ENCODE data around the gene THSD4. TPM values are rescaled to one million over a fixed set of nuclear protein-coding genes. Genes with fewer than 3 reads are reported as not detected.

THSD4 gene
- total RNA-seq, 2 experiments from 2014 or later: not detected

- peaks cover 25% of the 10 kb centered on the region for H3K27me3 Mint-ChIP-seq
- intact Hi-C loops (cut with DNase I, micrococcal nuclease): no loop called here
- H3K4me1 Mint-ChIP-seq (ENCODE audit: low read depth): peaks cover 6% of the 10 kb centered on the region
- Histone ChIP-seq H3K4me1 (ENCODE audit: insufficient read depth, low read length) (peaks cover 4% of the 10 kb centered on the region), H3K36me3 (ENCODE audit: insufficient read depth, low read length) (no peaks in the 10 kb centered on the region), H3K27ac (ENCODE audit: low read depth in 1 of 2, low read length in 2 of 2) (no peak overlapping the region), H3K27me3 (ENCODE audit: control insufficient read depth in 1 of 2, insufficient read depth in 2 of 2, low read length in 2 of 2) (no peaks in the 10 kb centered on the region), H3K9me3 (ENCODE audit: control insufficient read depth in 1 of 2, insufficient read depth in 1 of 2, low read length in 2 of 2) (peaks cover 0 to 4% of the 10 kb centered on the region in 2 experiments), H3K4me3 (ENCODE audit: low read length) (no peak overlapping the region)
- ATAC-seq (ENCODE audit: poor library complexity): no peak
- CTCF ChIA-PET: interaction anchor here (1.4 kb wide), 1 partner anchor 375 kb away, joined by 6 read pairs; no protein-coding TSS in a partner anchor
- no peak overlapping the region for H3K4me3 Mint-ChIP-seq
- DNase-seq: no peak
- no peaks in the 10 kb centered on the region for H3K9me3 Mint-ChIP-seq
- no peak for TF ChIP-seq CTCF (IDR thresholded peaks at IDR 0.05)
- no peaks in the 10 kb centered on the region for H3K36me3 Mint-ChIP-seq (ENCODE audit: low read depth)
- no peak overlapping the region for H3K27ac Mint-ChIP-seq
- POLR2A ChIA-PET: no interaction called here
Measured at GRCh38 chr15:71781179-71781964, 666.1 kb downstream of the THSD4 start.

- peaks cover 6% of the 10 kb centered on the region for H3K4me1 Mint-ChIP-seq (ENCODE audit: low read depth)
- intact Hi-C loops (cut with DNase I, micrococcal nuclease): no loop called here
- ATAC-seq (ENCODE audit: poor library complexity): no peak
Measured at GRCh38 chr15:71781965-71782265, 666.6 kb downstream of the THSD4 start.

GRCh38 chr15:71782422-71783165 lies 667.3 kb downstream of the THSD4 start:
- no peak for ATAC-seq (ENCODE audit: poor library complexity)
- H3K27me3 ChIP-seq (ENCODE audit: control insufficient read depth in 1 of 2, insufficient read depth in 2 of 2, low read length in 2 of 2): no peaks in the 10 kb centered on the region
- no peaks in the 10 kb centered on the region for H3K9me3 Mint-ChIP-seq
- no peak overlapping the region for H3K4me3 ChIP-seq (ENCODE audit: low read length)
- H3K27me3 Mint-ChIP-seq: peaks cover 29% of the 10 kb centered on the region
- no peak for TF ChIP-seq CTCF (IDR thresholded peaks at IDR 0.05)
- H3K4me3 Mint-ChIP-seq: no peak overlapping the region
- ChIA-PET POLR2A (no interaction called here), CTCF (no interaction called here)
- peaks cover 4% of the 10 kb centered on the region for H3K4me1 ChIP-seq (ENCODE audit: insufficient read depth, low read length)
- intact Hi-C loops (cut with DNase I, micrococcal nuclease): no loop called here
- H3K27ac ChIP-seq (ENCODE audit: low read depth in 1 of 2, low read length in 2 of 2): no peak overlapping the region
- no peak for DNase-seq
- no peaks in the 10 kb centered on the region for H3K36me3 Mint-ChIP-seq (ENCODE audit: low read depth)
- H3K27ac Mint-ChIP-seq: no peak overlapping the region
- H3K4me1 Mint-ChIP-seq (ENCODE audit: low read depth): peaks cover 6% of the 10 kb centered on the region
- no peaks in the 10 kb centered on the region for H3K36me3 ChIP-seq (ENCODE audit: insufficient read depth, low read length)
- peaks cover 0 to 4% of the 10 kb centered on the region in 2 experiments for H3K9me3 ChIP-seq (ENCODE audit: control insufficient read depth in 1 of 2, insufficient read depth in 1 of 2, low read length in 2 of 2)

More at GRCh38 chr15:71781965-71782265, 666.6 kb downstream of the THSD4 start:
- CTCF ChIA-PET: no interaction called here
- no peaks in the 10 kb centered on the region for H3K27me3 ChIP-seq (ENCODE audit: control insufficient read depth in 1 of 2, insufficient read depth in 2 of 2, low read length in 2 of 2)
- POLR2A ChIA-PET: no interaction called here
- DNase-seq: no peak
- H3K4me3 Mint-ChIP-seq: no peak overlapping the region
- H3K4me3 ChIP-seq (ENCODE audit: low read length): no peak overlapping the region
- H3K9me3 ChIP-seq (ENCODE audit: control insufficient read depth in 1 of 2, insufficient read depth in 1 of 2, low read length in 2 of 2): peaks cover 0 to 4% of the 10 kb centered on the region in 2 experiments
- no peaks in the 10 kb centered on the region for H3K9me3 Mint-ChIP-seq
- no peaks in the 10 kb centered on the region for H3K36me3 ChIP-seq (ENCODE audit: insufficient read depth, low read length)
- TF ChIP-seq CTCF (IDR thresholded peaks at IDR 0.05): no peak
- H3K27ac ChIP-seq (ENCODE audit: low read depth in 1 of 2, low read length in 2 of 2): no peak overlapping the region
- peaks cover 4% of the 10 kb centered on the region for H3K4me1 ChIP-seq (ENCODE audit: insufficient read depth, low read length)
- no peak overlapping the region for H3K27ac Mint-ChIP-seq
- no peaks in the 10 kb centered on the region for H3K36me3 Mint-ChIP-seq (ENCODE audit: low read depth)
- peaks cover 28% of the 10 kb centered on the region for H3K27me3 Mint-ChIP-seq

All from CD4-positive, alpha-beta T cell (primary cell).